NCI-H2227 (cell line): ENCODE results near the gene CLDN19.
"Not testable (repeated sequence)": the region's sequence is repeated elsewhere in the genome, so short reads cannot be mapped to it uniquely, and the experiment has no call there.

Source experiments
- DNase-seq: peaks from one replicate; lab custom pipeline; 2025; ENCODE audit not compliant: unreplicated experiment; lab: John Stamatoyannopoulos, UW

The CLDN19 gene

GRCh38 chr1:42740851-42741580 is 980 bp upstream of the CLDN19 start:
- no peak for DNase-seq

DNA sequence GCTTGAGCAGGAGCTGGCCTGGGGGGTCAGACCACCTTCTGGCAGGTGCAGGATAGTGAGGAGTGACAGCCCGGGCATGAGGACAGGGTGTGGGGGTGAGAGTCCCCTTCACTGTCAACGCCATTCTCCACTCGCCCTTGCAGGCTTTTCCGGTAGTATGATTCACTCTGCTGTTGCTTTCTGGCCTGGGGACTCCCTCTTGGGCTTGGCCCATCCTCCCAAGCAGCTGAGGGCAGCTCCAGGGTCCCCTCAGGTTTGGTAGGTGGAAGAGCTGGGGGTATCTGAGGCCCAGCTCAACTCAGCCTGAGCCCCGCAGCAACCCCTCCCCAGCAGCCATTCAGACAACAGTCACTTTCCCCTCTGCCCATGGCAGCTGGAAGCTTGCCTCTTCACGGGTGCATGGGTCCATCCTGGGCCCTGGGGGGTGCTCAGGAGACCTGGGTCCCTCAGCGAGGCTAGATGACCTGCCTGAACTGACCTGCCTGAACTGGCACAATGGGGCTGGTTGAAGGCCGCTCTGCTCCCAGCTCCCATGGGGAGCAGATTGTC is 1.3 kb downstream of the CLDN19 start:
- DNase-seq = no peak

GRCh38 chr1:42737986-42738677 is 1.9 kb downstream of the CLDN19 start:
- DNase-seq = no peak

GRCh38 chr1:42737257-42737656 is 2.8 kb downstream of the CLDN19 start:
- no peak for DNase-seq

- DNase-seq = no peak
Observed at GRCh38 chr1:42736571-42737200, 3.4 kb downstream of the CLDN19 start.

DNA sequence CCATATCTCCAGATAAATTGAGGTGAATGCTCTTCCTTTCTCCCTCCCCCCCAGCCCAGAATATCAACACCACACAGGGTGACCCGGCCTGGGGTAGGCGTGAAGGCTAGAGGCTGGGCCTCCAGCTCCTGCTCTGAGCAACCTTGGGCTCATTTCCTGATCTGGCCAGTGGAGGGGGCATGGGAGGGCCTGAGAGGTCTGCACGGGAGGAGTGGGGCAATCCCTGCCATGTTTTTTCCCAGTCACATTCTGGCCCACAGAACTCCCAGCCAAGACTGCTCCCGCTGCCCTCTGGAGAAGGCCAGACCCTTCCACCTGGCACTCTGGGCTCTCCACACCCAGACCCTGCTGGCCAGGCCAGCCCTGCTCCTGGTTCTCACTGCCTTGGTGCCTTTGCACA is 3.9 kb downstream of the CLDN19 start:
- no peak for DNase-seq

- DNase-seq = no peak
Observed at GRCh38 chr1:42735477-42736105, 4.4 kb downstream of the CLDN19 start.

GRCh38 chr1:42735056-42735455 is 5.0 kb downstream of the CLDN19 start:
- no peak for DNase-seq

DNA sequence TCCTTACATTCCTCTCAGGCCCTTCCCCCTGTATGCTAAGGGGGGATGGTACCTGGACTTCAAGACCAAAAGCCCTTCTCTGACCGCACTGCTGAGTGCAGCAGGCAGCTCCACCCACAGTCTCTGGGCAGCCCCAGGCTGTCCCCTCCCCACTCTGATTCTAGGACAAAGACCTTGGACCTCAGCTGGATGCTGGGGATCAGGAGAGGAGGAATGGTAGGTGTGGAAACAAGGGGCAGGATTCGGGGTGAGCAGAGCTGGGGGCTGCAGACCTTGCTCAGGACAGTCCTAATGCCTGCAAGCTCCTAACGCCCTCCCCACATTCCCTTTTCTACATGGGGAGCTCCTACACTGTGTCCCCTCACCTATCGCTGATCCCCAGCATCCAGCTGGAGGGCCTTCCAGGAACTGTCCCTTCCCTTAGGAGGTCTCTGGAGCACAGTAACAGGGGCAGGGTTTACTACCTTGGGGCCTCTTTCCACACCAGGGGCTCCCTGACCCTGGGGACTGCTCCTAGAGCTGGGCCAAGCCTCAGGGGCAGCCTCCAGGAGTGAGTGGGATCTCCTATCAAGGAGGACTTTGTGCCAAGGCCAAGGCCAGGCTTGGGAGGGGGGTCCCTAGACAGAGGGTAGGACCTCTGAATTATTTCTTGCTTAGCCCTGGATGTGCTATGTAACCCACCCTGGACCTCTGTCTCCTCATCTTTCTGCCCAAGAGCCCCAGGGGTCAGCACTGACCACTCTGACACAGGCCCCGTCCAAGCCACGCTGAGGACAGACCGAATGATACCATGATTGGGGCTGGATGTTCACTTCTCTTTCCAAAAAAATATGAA is 5.6 kb downstream of the CLDN19 start:
- no peak for DNase-seq

DNA sequence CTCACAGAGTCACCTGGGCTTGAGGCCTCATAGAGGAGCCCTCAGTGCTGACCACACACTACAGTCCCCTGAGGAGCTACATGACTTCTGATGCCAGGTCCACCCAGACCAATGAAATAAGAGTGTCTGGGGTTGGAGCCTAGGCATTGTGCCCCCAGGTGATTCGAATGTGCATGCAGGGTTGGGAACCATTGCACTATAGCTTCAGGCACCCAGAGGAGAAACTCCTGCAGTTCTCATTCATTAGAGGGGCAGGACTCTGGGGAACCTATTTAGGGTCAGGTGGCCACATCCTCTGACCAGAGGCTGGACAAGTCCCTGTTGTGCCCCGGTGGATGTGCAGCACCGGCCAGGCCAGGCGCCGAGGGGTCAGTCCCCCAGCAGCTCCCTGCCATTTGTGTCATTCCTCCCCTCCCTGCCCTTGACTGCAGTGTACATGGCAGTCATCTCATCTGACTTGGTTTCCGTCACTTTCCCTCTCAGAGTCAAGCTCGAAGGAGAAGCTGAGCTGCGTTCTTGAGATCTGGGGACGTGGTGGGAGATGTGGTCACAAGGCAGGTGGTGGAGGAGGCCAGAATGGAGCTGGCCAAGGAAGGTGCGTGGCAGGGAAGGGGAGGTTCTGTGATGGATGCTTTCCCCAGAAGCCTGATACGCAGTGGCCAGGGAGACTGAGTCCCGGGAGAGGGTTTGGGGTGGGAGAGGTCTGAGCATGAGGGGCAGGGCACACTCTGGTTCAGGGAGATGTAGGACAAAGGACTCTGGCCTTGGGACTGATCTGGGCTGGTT is 6.4 kb downstream of the CLDN19 start:
- DNase-seq = no peak

DNA sequence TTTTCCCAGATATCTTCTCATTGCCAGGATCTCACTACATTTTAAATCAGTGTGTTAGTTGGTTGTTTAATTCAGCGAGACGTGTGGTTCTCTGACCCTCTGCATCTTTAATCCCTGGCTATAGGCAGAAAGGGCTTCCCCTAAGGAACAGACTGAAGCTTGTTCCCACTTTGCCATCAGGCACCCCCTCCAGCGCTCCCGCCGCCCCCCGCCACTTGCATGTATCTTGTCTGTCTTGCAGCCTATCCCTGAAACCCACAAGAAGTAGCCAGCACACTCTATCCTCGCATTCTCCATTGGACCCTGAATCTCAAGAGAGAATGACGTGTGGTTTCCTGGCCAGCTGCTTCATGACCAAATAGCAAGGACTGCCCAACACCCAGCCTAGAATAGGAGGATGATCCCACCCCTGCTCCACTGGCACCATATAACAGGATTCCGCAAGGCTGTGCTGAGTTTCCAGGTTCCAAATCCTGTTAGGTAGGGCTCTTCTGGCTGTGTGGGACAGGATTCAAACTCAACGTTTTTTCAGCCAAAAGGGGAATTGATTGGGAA is 7.8 kb downstream of the CLDN19 start:
- no peak for DNase-seq

DNA sequence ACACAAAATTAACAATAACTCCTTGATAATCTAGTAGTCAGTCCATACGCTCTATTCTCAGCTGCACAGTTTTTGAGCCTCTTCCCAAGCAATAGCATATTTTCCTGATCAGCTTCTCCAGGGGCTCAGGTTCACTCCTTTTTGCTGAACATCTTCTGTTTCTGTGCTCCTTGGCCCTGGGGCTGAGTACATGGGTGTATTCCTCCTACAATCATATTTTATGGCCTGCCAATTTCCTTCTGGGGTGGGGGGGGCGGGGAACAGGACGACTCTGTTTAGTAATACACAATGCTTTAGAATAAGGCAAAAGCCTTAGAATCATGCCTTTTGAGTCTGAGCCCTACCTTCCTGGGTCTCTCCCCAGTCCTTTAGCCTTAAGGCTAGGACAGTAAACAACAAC is 8.5 kb downstream of the CLDN19 start:
- no peak for DNase-seq

- DNase-seq = no peak
Observed at GRCh38 chr1:42730988-42731387, 9.0 kb downstream of the CLDN19 start.

- DNase-seq = no peak
Observed at GRCh38 chr1:42730002-42730401, 10.0 kb downstream of the CLDN19 start.

GRCh38 chr1:42725820-42726219 is 14.2 kb downstream of the CLDN19 start:
- DNase-seq = not testable (repeated sequence)

DNA sequence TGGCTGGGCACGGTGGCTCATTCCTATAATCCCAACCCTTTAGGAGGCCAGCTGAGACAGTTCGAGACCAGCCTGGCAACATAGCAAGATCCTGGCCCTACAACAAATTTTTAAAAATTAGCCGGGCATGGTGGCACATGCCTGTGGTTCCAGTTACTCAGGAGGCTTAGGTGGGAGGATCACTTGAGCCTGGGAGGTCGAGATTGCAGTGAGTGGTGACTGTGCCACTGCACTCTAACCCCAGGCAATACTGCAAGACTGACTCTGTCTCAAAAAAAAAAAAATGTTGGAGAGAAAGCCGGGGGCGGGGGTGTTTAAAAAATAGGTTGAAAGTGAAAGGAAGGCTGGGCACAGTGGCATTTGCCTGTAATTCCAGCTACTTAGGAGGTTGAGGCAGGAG is 16.5 kb downstream of the CLDN19 start:
- no peak for DNase-seq

GRCh38 chr1:42722403-42722802 is 17.6 kb downstream of the CLDN19 start:
- DNase-seq = not testable (repeated sequence)

DNA sequence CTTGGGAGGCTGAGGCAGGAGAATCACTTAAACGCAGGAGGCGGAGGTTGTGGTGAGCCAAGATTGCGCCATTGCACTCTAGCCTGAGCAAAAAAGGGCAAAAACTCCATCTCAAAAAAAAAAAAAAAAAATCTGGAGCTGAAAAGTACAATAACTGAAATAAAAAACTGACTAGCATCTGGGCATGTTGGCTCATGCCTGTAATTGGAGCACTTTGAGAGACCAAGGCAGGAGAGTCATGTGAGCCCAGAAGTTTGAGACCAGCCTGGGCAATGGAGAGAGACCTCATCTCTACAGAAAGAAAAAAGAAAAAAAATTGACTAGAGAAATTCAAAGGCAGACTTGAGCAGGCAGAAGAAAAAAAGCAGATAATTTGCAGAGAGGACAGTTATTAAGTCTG is 18.1 kb downstream of the CLDN19 start:
- DNase-seq = no peak

GRCh38 chr1:42720868-42721267 is 19.2 kb downstream of the CLDN19 start:
- DNase-seq = no peak

DNA sequence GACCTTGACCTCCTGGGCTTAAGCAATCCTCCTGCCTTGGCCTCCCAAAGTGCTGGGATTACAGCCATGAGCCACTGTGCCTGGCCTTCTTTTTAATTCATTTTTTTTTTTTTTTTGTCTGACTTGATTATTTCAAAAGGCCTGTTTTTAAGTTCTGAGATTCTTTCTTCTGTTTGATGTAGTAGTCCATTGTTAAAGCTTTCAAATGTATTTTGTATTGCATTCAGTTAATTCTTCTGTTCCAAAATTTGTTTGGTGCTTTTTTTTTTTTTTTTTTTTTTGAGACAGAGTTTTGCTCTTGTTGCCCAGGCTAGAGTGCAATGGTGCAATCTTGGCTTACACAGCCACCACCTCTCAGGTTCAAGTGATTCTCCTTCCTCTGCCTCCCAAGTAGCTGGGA is 25.6 kb downstream of the CLDN19 start:
- DNase-seq = peak; percentile 16
